Measurements from ENCODE around the gene SIRT7. TPM values are rescaled to one million over a fixed set of nuclear protein-coding genes. Genes with fewer than 3 reads are reported as not detected.
A peak's percentile ranks its signal among the peaks of the same experiment; 100 is the strongest.

The SIRT7 gene
- polyA plus RNA-seq, 1 experiment = 8.4 TPM

GRCh38 chr17:81871387-81872230 is 46.4 kb downstream of the SIRT7 start:
- H3K4me3 ChIP-seq (ENCODE audit: low read depth, low read length) = peak overlapping the region; percentile 55
- no peaks in the 10 kb centered on the region for H3K27me3 ChIP-seq (ENCODE audit: control insufficient read depth, insufficient read depth, low read length)
- CTCF ChIA-PET = interaction anchor here (0.8 to 1.3 kb wide), 2 partner anchors 14 to 319 kb away, joined by 3 read pairs; partner anchors contain the start of gene FAAP100
- POLR2A ChIA-PET = interaction anchor here (0.6 kb wide), 1 partner anchor 12 kb away, joined by 5 read pairs; no protein-coding TSS in a partner anchor
- peak; percentile 20; the same call in 1 of the 2 replicates for TF ChIP-seq CTCF (IDR thresholded peaks at IDR 0.05; ENCODE audit: insufficient read depth, low read depth, low read length)
- H3K36me3 ChIP-seq (ENCODE audit: control insufficient read depth, insufficient read depth, low read length) = peaks cover 20% of the 10 kb centered on the region
- DNase-seq (ENCODE audit: low read depth) = no peak

DNA sequence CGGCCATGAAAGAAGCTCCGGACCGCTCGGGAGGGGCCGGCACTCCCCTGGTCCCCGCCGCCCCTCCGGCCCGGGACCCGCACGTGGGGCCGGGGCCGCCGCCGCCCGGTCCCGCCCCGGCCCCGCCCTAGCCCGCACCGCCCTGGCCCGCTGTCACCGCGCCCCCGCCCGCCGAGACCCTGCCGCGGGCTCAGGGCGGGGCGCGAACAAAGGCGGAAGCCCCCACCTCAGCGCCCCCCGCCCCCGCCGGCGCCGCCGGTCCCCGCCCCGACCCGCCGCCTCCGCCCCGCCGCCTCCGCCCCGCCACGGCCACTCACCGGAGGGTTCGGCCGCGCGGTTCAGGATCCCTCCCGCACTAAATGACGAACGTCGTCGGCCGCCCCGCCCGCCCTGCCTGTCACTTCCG is 47.0 kb downstream of the SIRT7 start, which contains the start of gene ARHGDIA:
TSS of gene ARHGDIA (minus strand) at position 357 of the 406 bp plus-strand sequence. CDS start 1,407 bp downstream, outside the sequence.
- ChIA-PET POLR2A (no interaction called here), CTCF (interaction anchor here (1.3 to 2.4 kb wide), 2 partner anchors 52 to 319 kb away, joined by 3 to 6 read pairs; partner anchors contain the start of gene FAAP100)
- no peak for DNase-seq (ENCODE audit: low read depth)
- Histone ChIP-seq H3K36me3 (ENCODE audit: control insufficient read depth, insufficient read depth, low read length) (peaks cover 24% of the 10 kb centered on the region), H3K27me3 (ENCODE audit: control insufficient read depth, insufficient read depth, low read length) (no peaks in the 10 kb centered on the region), H3K4me3 (ENCODE audit: low read depth, low read length) (peak within 1 kb of the TSS; percentile 55)
- TF ChIP-seq CTCF (IDR thresholded peaks at IDR 0.05; ENCODE audit: insufficient read depth, low read depth, low read length) = no peak

- no peak for DNase-seq (ENCODE audit: low read depth)
- ChIA-PET POLR2A (no interaction called here), CTCF (interaction anchor here (0.6 to 2.4 kb wide), 11 partner anchors 9 to 318 kb away, joined by 3 to 7 read pairs (median 5); partner anchors contain the start of genes FAAP100 and P4HB)
These were observed 47.6 kb downstream of the SIRT7 start for GRCh38 chr17:81870131-81870980.

DNA sequence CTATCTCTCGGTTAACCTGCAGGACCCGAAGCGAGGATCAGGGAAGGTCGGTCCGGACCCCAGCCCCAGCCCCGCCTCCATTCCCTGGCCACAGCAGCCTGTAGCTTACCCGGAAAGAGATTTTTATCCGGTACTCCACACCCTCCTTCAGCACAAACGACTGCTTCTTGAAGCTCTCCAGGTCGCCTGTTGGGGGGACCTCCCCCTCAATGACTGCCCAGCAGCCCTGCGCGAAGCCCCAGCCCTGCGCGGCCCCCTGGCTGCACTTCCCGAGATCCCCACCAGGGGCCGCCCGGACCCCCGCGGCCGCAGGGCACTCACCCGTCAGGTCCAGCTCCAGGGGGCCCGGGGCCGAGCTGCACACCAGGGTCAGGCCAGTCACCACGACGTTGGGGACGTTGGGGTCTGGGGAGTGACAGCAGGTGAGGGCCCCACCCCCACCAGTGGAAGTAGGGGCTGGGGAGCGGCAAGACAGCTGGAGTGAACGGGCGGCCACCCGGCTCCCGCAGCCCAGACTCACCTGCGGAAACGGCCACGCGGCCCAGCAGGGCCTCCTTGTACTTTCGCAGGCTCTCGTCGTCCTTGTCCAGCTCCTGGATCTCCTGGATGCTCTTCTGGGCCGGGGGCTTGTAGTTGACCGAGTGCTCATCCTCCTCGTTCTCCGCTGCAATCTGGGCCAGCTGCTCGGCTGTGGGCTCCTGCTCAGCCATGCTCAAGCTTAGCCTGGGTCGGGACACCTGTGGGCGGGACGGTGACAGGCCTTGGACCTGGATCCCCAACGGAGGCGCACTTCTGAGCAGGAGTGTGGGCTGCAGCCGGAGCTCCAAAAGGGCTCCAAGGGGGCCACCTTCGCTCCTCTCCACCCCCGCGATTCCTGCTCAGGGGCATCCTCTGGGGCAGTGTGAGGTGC is 48.5 kb downstream of the SIRT7 start:
- DNase-seq (ENCODE audit: low read depth) = no peak
- ChIA-PET CTCF (interaction anchor here (0.5 to 2.4 kb wide), 16 partner anchors 8 to 312 kb away, joined by 3 to 7 read pairs (median 4); partner anchors contain the start of gene P4HB), POLR2A (no interaction called here)
- peak overlapping the region; percentile 55 for H3K4me3 ChIP-seq (ENCODE audit: low read depth, low read length)
- peaks cover 28% of the 10 kb centered on the region for H3K36me3 ChIP-seq (ENCODE audit: control insufficient read depth, insufficient read depth, low read length)
- H3K27me3 ChIP-seq (ENCODE audit: control insufficient read depth, insufficient read depth, low read length) = no peaks in the 10 kb centered on the region
- peak; percentile 83 for TF ChIP-seq CTCF (IDR thresholded peaks at IDR 0.05; ENCODE audit: insufficient read depth, low read depth, low read length)

More at GRCh38 chr17:81870131-81870980, 47.6 kb downstream of the SIRT7 start:
- no peak for TF ChIP-seq CTCF (IDR thresholded peaks at IDR 0.05; ENCODE audit: insufficient read depth, low read depth, low read length)
- Histone ChIP-seq H3K27me3 (ENCODE audit: control insufficient read depth, insufficient read depth, low read length) (no peaks in the 10 kb centered on the region), H3K4me3 (ENCODE audit: low read depth, low read length) (peak overlapping the region; percentile 55), H3K36me3 (ENCODE audit: control insufficient read depth, insufficient read depth, low read length) (peaks cover 28% of the 10 kb centered on the region)

Measured in BJ (cell line).